SU-DHL-6 (cell line): ENCODE data around the gene POLR3GL.

Experiments
- CTCF ChIP-seq: fragments of 200-600 bp; sonication (generic); IDR thresholded peaks from one replicate; pipeline ENCODE4 v1.5.1; 2017; ENCODE audit warnings: antibody characterized with exemption, mild to moderate bottlenecking, low read length, moderate library complexity; ENCODE audit not compliant: insufficient read depth, poor library complexity, severe bottlenecking
- EZH2phosphoT487 ChIP-seq: fragments of 200-600 bp; sonication (generic), shearing (Covaris generic); conservative IDR thresholded peaks from 2 replicates; pipeline ENCODE4 v1.6.1; 2018; ENCODE audit warnings: mild to moderate bottlenecking, antibody characterized with exemption, low read length, moderate library complexity, mixed read lengths

- no peak for TF ChIP-seq CTCF
- no peak for TF ChIP-seq EZH2phosphoT487
Measured at GRCh38 chr1:145918992-145919939, 45.2 kb upstream of the POLR3GL start.
